ENCODE data around the gene CDC6. TPM values are rescaled to one million over a fixed set of nuclear protein-coding genes. Genes with fewer than 3 reads are reported as not detected.
A peak's percentile ranks its signal among the peaks of the same experiment; 100 is the strongest.

CDC6 gene
- total RNA-seq, 1 donor from 2014 or later = 3.4 TPM

GRCh38 chr17:40348562-40349476 lies 61.1 kb downstream of the CDC6 start:
- no peak for TF ChIP-seq CTCF (IDR thresholded peaks at IDR 0.05; ENCODE audit: insufficient read depth, low read length, severe bottlenecking)
- Histone ChIP-seq H3K36me3 (ENCODE audit: control insufficient read depth, insufficient read depth, low read length) (peaks cover 14% of the 10 kb centered on the region), H3K4me3 (ENCODE audit: low read depth, low read length) (no peak overlapping the region), H3K27me3 (ENCODE audit: control insufficient read depth, insufficient read depth, low read length) (no peaks in the 10 kb centered on the region)
- DNase-seq (ENCODE audit: low read depth) = no peak
- no peak for FAIRE-seq

GRCh38 chr17:40349477-40349894 lies 61.8 kb downstream of the CDC6 start:
- no peak for FAIRE-seq
- TF ChIP-seq CTCF (IDR thresholded peaks at IDR 0.05; ENCODE audit: insufficient read depth, low read length, severe bottlenecking) = peak; percentile 48
- Histone ChIP-seq H3K27me3 (ENCODE audit: control insufficient read depth, insufficient read depth, low read length) (no peaks in the 10 kb centered on the region), H3K36me3 (ENCODE audit: control insufficient read depth, insufficient read depth, low read length) (peaks cover 14% of the 10 kb centered on the region), H3K4me3 (ENCODE audit: low read depth, low read length) (no peak overlapping the region)
- DNase-seq (ENCODE audit: low read depth) = peak; percentile 98

- no peaks in the 10 kb centered on the region for H3K27me3 ChIP-seq (ENCODE audit: control insufficient read depth, insufficient read depth, low read length)
- H3K4me3 ChIP-seq (ENCODE audit: low read depth, low read length) = no peak overlapping the region
- H3K36me3 ChIP-seq (ENCODE audit: control insufficient read depth, insufficient read depth, low read length) = peaks cover 17% of the 10 kb centered on the region
- TF ChIP-seq CTCF (IDR thresholded peaks at IDR 0.05; ENCODE audit: insufficient read depth, low read length, severe bottlenecking) = no peak
- FAIRE-seq (peak; percentile 98), DNase-seq (ENCODE audit: low read depth) (peak; percentile 93)
These were observed 62.4 kb downstream of the CDC6 start for GRCh38 chr17:40349895-40350688.

GRCh38 chr17:40350689-40351358 lies 63.1 kb downstream of the CDC6 start:
- Histone ChIP-seq H3K27me3 (ENCODE audit: control insufficient read depth, insufficient read depth, low read length) (no peaks in the 10 kb centered on the region), H3K4me3 (ENCODE audit: low read depth, low read length) (no peak overlapping the region), H3K36me3 (ENCODE audit: control insufficient read depth, insufficient read depth, low read length) (peaks cover 21% of the 10 kb centered on the region)
- FAIRE-seq = no peak
- no peak for TF ChIP-seq CTCF (IDR thresholded peaks at IDR 0.05; ENCODE audit: insufficient read depth, low read length, severe bottlenecking)
- DNase-seq (ENCODE audit: low read depth) = no peak

- DNase-seq (ENCODE audit: low read depth) (no peak), FAIRE-seq (no peak)
- no peak for TF ChIP-seq CTCF (IDR thresholded peaks at IDR 0.05; ENCODE audit: insufficient read depth, low read length, severe bottlenecking)
- no peak overlapping the region for H3K4me3 ChIP-seq (ENCODE audit: low read depth, low read length)
- H3K36me3 ChIP-seq (ENCODE audit: control insufficient read depth, insufficient read depth, low read length) = peaks cover 23% of the 10 kb centered on the region
- no peaks in the 10 kb centered on the region for H3K27me3 ChIP-seq (ENCODE audit: control insufficient read depth, insufficient read depth, low read length)
These were observed 63.9 kb downstream of the CDC6 start for GRCh38 chr17:40351359-40352236.

Data from bronchial epithelial cell (primary cell).